Trophoblast cell (in vitro differentiated cells and primary cell): ENCODE measurements around the gene NR1D1.

Source experiments
- DNase-seq, 2 donors: peaks; one replicate each; pipeline ENCODE4 v3.0.0-alpha.2; 2016
- H2AFZ ChIP-seq: 2 replicates; pipeline ENCODE4 v1.6.1; 2013; ENCODE audit warnings: low read length, moderate library complexity, mild to moderate bottlenecking; ENCODE audit not compliant: insufficient read depth, poor library complexity
- H2AK5ac ChIP-seq: 2 replicates; pipeline ENCODE4 v1.6.1; 2013; ENCODE audit warnings: mild to moderate bottlenecking, low read length
- H2BK120ac ChIP-seq: 2 replicates; pipeline ENCODE4 v1.6.1; 2013; ENCODE audit warnings: low read length, mild to moderate bottlenecking, moderate library complexity; ENCODE audit not compliant: insufficient read depth, poor library complexity
- H2BK12ac ChIP-seq: 2 replicates; pipeline ENCODE4 v1.6.1; 2013; ENCODE audit warnings: mild to moderate bottlenecking, low read length, moderate library complexity
- H2BK5ac ChIP-seq: 2 replicates; pipeline ENCODE4 v1.6.1; 2013; ENCODE audit warnings: low read length, low read depth, moderate library complexity, mild to moderate bottlenecking; ENCODE audit not compliant: poor library complexity
- H3K14ac ChIP-seq: 2 replicates; pipeline ENCODE4 v1.6.1; 2013; ENCODE audit warnings: mild to moderate bottlenecking, low read length
- H3K18ac ChIP-seq: 2 replicates; pipeline ENCODE4 v1.6.1; 2013; ENCODE audit warnings: mild to moderate bottlenecking, low read length
- H3K23ac ChIP-seq: 2 replicates; pipeline ENCODE4 v1.6.1; 2013; ENCODE audit warnings: low read length
- H3K27ac ChIP-seq: 2 replicates; pipeline ENCODE4 v1.5.1; 2013; ENCODE audit warnings: low read depth, mild to moderate bottlenecking, inconsistent platforms, low read length, moderate library complexity
- H3K27me3 ChIP-seq: 2 replicates; pipeline ENCODE4 v1.6.1; 2013; ENCODE audit warnings: inconsistent platforms, mild to moderate bottlenecking, low read length, moderate library complexity; ENCODE audit not compliant: insufficient read depth
- H3K36me3 ChIP-seq, 2 experiments: 1 replicate in 1 of 2; 2 replicates in 1 of 2; pipeline ENCODE4 v1.6.1; 2013; ENCODE audit warnings: low read length in 2 of 2, mild to moderate bottlenecking in 2 of 2, moderate library complexity in 1 of 2; ENCODE audit not compliant: insufficient read depth in 2 of 2, control insufficient read depth in 1 of 2
- H3K4ac ChIP-seq: 2 replicates; pipeline ENCODE4 v1.6.1; 2013; ENCODE audit warnings: low read depth, mild to moderate bottlenecking, low read length, moderate library complexity
- H3K4me1 ChIP-seq, 2 experiments: 1 replicate in 1 of 2; 2 replicates in 1 of 2; pipeline ENCODE4 v1.6.1; 2013; ENCODE audit warnings: low read length in 2 of 2, mild to moderate bottlenecking in 2 of 2, moderate library complexity in 1 of 2; ENCODE audit not compliant: insufficient read depth in 2 of 2, control insufficient read depth in 1 of 2
- H3K4me2 ChIP-seq: 2 replicates; pipeline ENCODE4 v1.6.1; 2013; ENCODE audit warnings: inconsistent platforms, mild to moderate bottlenecking, low read length, moderate library complexity
- H3K4me3 ChIP-seq: 2 replicates; pipeline ENCODE4 v1.5.1; 2013; ENCODE audit warnings: mild to moderate bottlenecking, low read depth, low read length, inconsistent platforms
- H3K79me1 ChIP-seq: one replicate; pipeline ENCODE4 v1.6.1; 2013; ENCODE audit warnings: low read length
- H3K79me2 ChIP-seq: 2 replicates; pipeline ENCODE4 v1.6.1; 2013; ENCODE audit warnings: low read length, mild to moderate bottlenecking; ENCODE audit not compliant: control insufficient read depth, insufficient read depth, poor library complexity
- H3K9ac ChIP-seq: 2 replicates; pipeline ENCODE4 v1.6.1; 2013; ENCODE audit warnings: mild to moderate bottlenecking, low read length
- H3K9me3 ChIP-seq: 2 replicates; pipeline ENCODE4 v1.6.1; 2013; ENCODE audit warnings: low read depth, mild to moderate bottlenecking, control low read depth, inconsistent platforms, low read length; ENCODE audit not compliant: insufficient read depth
- H4K12ac ChIP-seq: 2 replicates; pipeline ENCODE4 v1.6.1; 2013; ENCODE audit warnings: low read depth, mild to moderate bottlenecking, low read length, moderate library complexity
- H4K8ac ChIP-seq: 2 replicates; pipeline ENCODE4 v1.6.1; 2013; ENCODE audit warnings: low read depth, mild to moderate bottlenecking, low read length, moderate library complexity
- H4K91ac ChIP-seq: one replicate; pipeline ENCODE4 v1.6.1; 2013; ENCODE audit warnings: low read depth, mild to moderate bottlenecking, low read length, moderate library complexity
- WGBS: extraction: QIAGEN DNeasy Blood & Tissue Kit; methylation state at CpG from one replicate; pipeline ENCODE4 v1.1.7; 2013; ENCODE audit warnings: missing lambda C conversion rate; ENCODE audit not compliant: insufficient read length, insufficient coverage; ENCODE audit errors: extremely low coverage; 5-methylcytosine and 5-hydroxymethylcytosine counted together

NR1D1 gene

DNA sequence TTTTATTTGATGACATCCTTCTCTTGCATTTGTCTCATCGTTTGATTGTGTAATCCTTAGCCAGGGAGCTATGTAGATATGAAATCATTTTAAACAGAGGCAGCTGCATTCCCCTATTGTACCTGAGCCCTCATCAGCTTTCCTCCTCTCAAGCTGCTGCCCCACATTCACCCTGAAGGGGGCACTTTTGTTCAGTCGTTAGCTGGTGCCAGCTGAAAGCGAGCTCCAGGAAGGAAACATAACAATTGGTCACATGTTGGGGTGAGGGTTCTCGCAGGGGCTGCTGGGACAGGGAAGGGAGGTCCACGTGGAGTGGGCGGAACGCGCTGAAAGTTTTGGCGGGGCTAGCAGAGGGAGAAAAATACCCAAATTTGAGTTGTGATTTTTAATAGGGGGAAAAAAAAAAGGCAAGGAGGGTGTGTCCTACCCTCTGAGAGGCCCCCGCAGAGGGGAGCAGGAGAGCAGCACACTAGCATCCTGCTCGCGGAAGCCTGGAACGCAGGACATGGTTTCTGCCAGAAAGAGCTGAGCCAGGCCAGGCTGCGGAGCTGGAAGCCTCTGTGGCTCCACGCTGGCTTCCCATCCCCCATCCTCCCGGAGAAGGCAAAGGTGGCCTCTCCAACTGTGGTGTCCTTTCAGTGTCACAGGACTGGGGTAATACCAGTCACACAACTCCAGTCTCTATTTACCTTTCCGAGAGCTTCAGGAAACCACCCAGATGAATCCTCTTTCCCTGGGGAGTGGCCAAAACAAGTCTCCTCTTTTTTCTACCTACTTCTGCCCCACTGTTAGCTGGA, 12.9 kb upstream of the NR1D1 start:
- H2BK12ac ChIP-seq = peak overlapping the region; percentile 21
- peak overlapping the region; percentile 28 for H3K4ac ChIP-seq
- no peak overlapping the region for H3K23ac ChIP-seq
- no peaks in the 10 kb centered on the region for H3K79me2 ChIP-seq
- H3K36me3 ChIP-seq = no peaks in the 10 kb centered on the region
- H4K12ac ChIP-seq = peak overlapping the region; percentile 37
- peak; percentile 92 to 97 for DNase-seq
- H2BK120ac ChIP-seq = peak overlapping the region; percentile 59
- H3K14ac ChIP-seq = peak overlapping the region; percentile 45
- H3K9ac ChIP-seq = peak overlapping the region; percentile 23
- H4K91ac ChIP-seq = peak overlapping the region; percentile 78
- H3K4me2 ChIP-seq = peak overlapping the region; percentile 60
- peak overlapping the region; percentile 44 for H3K18ac ChIP-seq
- peak overlapping the region; percentile 94 for H3K27ac ChIP-seq
- H3K4me1 ChIP-seq = peaks cover 23 to 32% of the 10 kb centered on the region in 2 experiments
- H3K79me1 ChIP-seq = peaks cover 15% of the 10 kb centered on the region
- peak overlapping the region; percentile 30 for H2AFZ ChIP-seq
- H2BK5ac ChIP-seq = peak overlapping the region; percentile 86
- no CpG with 5 or more reads among the region's 17 CpGs for WGBS
- peaks cover 1% of the 10 kb centered on the region for H3K9me3 ChIP-seq
- H2AK5ac ChIP-seq = no peak overlapping the region
- H3K4me3 ChIP-seq = peak overlapping the region; percentile 17
- no peaks in the 10 kb centered on the region for H3K27me3 ChIP-seq
- H4K8ac ChIP-seq = peak overlapping the region; percentile 73

DNA sequence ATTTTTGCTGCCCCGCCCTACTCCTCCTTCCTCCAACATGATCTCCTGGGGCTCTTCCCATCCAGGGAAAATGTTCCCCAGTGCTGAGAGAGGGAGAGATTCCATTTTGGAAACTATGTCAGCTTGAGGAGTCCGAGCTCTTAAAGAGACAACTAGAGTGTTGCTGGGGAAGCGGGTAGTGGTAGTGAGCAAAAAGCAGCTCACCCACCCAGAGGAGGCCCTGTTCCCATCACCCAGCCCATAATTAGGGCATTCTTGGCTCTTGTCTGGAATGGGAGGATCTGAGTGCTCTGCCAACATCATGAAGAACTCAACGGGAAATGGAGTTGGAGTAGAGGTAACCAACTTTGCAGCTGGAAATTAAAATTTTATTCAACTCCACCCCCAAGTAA, 12.3 kb upstream of the NR1D1 start:
- Histone ChIP-seq H3K9ac (no peak overlapping the region), H2AK5ac (peak overlapping the region; percentile 71), H3K23ac (no peak overlapping the region), H3K79me1 (peaks cover 21% of the 10 kb centered on the region), H3K14ac (no peak overlapping the region), H2BK5ac (no peak overlapping the region), H3K79me2 (no peaks in the 10 kb centered on the region), H3K4me2 (no peak overlapping the region), H3K4ac (no peak overlapping the region), H3K36me3 (no peaks in the 10 kb centered on the region), H4K8ac (peak overlapping the region; percentile 25), H3K9me3 (peaks cover 1% of the 10 kb centered on the region), H4K12ac (no peak overlapping the region), H2BK120ac (peak overlapping the region; percentile 64), H2BK12ac (peak overlapping the region; percentile 91), H4K91ac (peak overlapping the region; percentile 61), H3K27me3 (no peaks in the 10 kb centered on the region), H3K4me1 (peaks cover 27 to 35% of the 10 kb centered on the region in 2 experiments), H3K18ac (no peak overlapping the region), H3K4me3 (no peak overlapping the region), H3K27ac (no peak overlapping the region), H2AFZ (peak overlapping the region; percentile 72)
- no peak for DNase-seq
- WGBS = no CpG with 5 or more reads among the region's 4 CpGs

GRCh38 chr17:40112191-40112711, 11.9 kb upstream of the NR1D1 start:
- no peak overlapping the region for H3K4me2 ChIP-seq
- no CpG with 5 or more reads among the region's 2 CpGs for WGBS
- H2BK5ac ChIP-seq = no peak overlapping the region
- no peak overlapping the region for H3K14ac ChIP-seq
- H3K9me3 ChIP-seq = peaks cover 1% of the 10 kb centered on the region
- H3K79me2 ChIP-seq = no peaks in the 10 kb centered on the region
- peak overlapping the region; percentile 60 for H2AK5ac ChIP-seq
- DNase-seq = no peak
- H3K9ac ChIP-seq = no peak overlapping the region
- H4K91ac ChIP-seq = peak overlapping the region; percentile 61
- H2AFZ ChIP-seq = no peak overlapping the region
- peak overlapping the region; percentile 91 for H2BK12ac ChIP-seq
- H3K27me3 ChIP-seq = no peaks in the 10 kb centered on the region
- peaks cover 21% of the 10 kb centered on the region for H3K79me1 ChIP-seq
- H4K12ac ChIP-seq = no peak overlapping the region
- no peak overlapping the region for H3K23ac ChIP-seq
- H3K4me1 ChIP-seq = peaks cover 27 to 37% of the 10 kb centered on the region in 2 experiments
- no peak overlapping the region for H4K8ac ChIP-seq
- no peak overlapping the region for H2BK120ac ChIP-seq
- no peak overlapping the region for H3K18ac ChIP-seq
- peak overlapping the region; percentile 12 for H3K4ac ChIP-seq
- H3K4me3 ChIP-seq = no peak overlapping the region
- no peak overlapping the region for H3K27ac ChIP-seq
- no peaks in the 10 kb centered on the region for H3K36me3 ChIP-seq

GRCh38 chr17:40111221-40112128, 11.1 kb upstream of the NR1D1 start:
- WGBS = no CpG with 5 or more reads among the region's 12 CpGs
- H4K91ac ChIP-seq = peak overlapping the region; percentile 20
- peak overlapping the region; percentile 61 for H4K8ac ChIP-seq
- H3K9ac ChIP-seq = no peak overlapping the region
- peaks cover 27 to 37% of the 10 kb centered on the region in 2 experiments for H3K4me1 ChIP-seq
- H2BK120ac ChIP-seq = peak overlapping the region; percentile 57
- peak overlapping the region; percentile 56 for H4K12ac ChIP-seq
- no peak overlapping the region for H3K4me3 ChIP-seq
- H2BK12ac ChIP-seq = peak overlapping the region; percentile 35
- peak overlapping the region; percentile 41 for H2AK5ac ChIP-seq
- peak overlapping the region; percentile 22 for H3K14ac ChIP-seq
- H3K27ac ChIP-seq = peak overlapping the region; percentile 23
- no peaks in the 10 kb centered on the region for H3K27me3 ChIP-seq
- H3K79me1 ChIP-seq = peaks cover 21% of the 10 kb centered on the region
- no peak overlapping the region for H2BK5ac ChIP-seq
- H3K4me2 ChIP-seq = peak overlapping the region; percentile 42
- DNase-seq = peak; percentile 75 to 86
- H3K18ac ChIP-seq = peak overlapping the region; percentile 34
- no peaks in the 10 kb centered on the region for H3K79me2 ChIP-seq
- H3K36me3 ChIP-seq = no peaks in the 10 kb centered on the region
- peak overlapping the region; percentile 24 for H2AFZ ChIP-seq
- H3K4ac ChIP-seq = no peak overlapping the region
- H3K9me3 ChIP-seq = peaks cover 1% of the 10 kb centered on the region
- H3K23ac ChIP-seq = no peak overlapping the region
